ENCODE data around the gene EIF4H.
A peak's percentile ranks its signal among the peaks of the same experiment; 100 is the strongest.

Gene EIF4H

DNA sequence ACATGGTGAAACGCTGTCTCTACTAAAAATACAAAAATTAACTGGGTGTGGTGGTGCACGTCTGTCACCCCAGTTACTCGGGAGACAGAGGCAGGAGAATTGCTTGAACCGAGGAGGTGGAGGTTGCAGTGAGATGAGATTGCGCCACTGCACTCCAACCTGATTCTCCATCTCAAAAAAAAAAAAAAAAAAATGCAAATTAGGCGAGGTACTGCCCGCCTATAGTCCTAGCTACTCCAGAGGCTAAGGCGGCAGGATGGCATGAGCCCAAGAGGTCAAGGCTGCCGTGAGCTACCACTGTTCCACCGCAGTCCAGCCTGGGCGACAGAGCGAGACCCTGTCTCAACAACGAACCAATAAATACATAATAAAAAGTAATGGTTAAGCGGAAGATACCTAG lies 1.1 kb upstream of the EIF4H start:
- DNase-seq (ENCODE audit: insufficient read length, low spot score) (no peak), FAIRE-seq (no peak)
- TF ChIP-seq SPI1 (IDR thresholded peaks at IDR 0.05; ENCODE audit: low read depth, low read length), result no peak
- TF ChIP-seq POLR2AphosphoS5 (IDR thresholded peaks at IDR 0.05; ENCODE audit: low read depth, low read length), result no peak
- no peak for TF ChIP-seq POU2F2 (IDR thresholded peaks at IDR 0.05; ENCODE audit: low read depth, low read length)
- TF ChIP-seq PAX5 (IDR thresholded peaks at IDR 0.05; ENCODE audit: insufficient read depth, low read length, severe bottlenecking), result no peak
- no peak for TF ChIP-seq TAF1 (IDR thresholded peaks at IDR 0.05; ENCODE audit: low read depth, low read length)
- TF ChIP-seq POLR2A (IDR thresholded peaks at IDR 0.05; ENCODE audit: low read depth, low read length), result no peak

DNA sequence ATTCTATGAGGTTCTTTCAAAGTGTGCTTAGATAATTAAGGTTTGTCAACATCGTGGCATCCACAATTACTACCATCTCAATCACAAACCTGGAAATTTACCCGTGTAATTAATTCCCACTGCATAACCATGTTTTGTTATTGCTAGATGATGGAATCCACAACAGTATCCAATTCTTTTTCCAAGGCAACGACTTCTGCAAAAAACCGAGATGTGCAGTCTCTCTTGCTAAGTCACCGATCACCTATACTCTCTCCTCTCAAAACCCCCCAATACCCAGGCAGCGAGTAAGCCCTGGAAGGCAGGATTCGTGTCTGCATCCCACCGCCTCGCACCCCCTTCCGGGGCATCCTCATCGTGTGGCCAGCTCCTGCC lies 678 bp upstream of the EIF4H start:
- no peak for TF ChIP-seq SPI1 (IDR thresholded peaks at IDR 0.05; ENCODE audit: low read depth, low read length)
- no peak for TF ChIP-seq POLR2AphosphoS5 (IDR thresholded peaks at IDR 0.05; ENCODE audit: low read depth, low read length)
- no peak for TF ChIP-seq TAF1 (IDR thresholded peaks at IDR 0.05; ENCODE audit: low read depth, low read length)
- no peak for TF ChIP-seq PAX5 (IDR thresholded peaks at IDR 0.05; ENCODE audit: insufficient read depth, low read length, severe bottlenecking)
- no peak for TF ChIP-seq POU2F2 (IDR thresholded peaks at IDR 0.05; ENCODE audit: low read depth, low read length)
- TF ChIP-seq POLR2A (IDR thresholded peaks at IDR 0.05; ENCODE audit: low read depth, low read length), result no peak
- DNase-seq (ENCODE audit: insufficient read length, low spot score) (no peak), FAIRE-seq (peak; percentile 47)

DNA sequence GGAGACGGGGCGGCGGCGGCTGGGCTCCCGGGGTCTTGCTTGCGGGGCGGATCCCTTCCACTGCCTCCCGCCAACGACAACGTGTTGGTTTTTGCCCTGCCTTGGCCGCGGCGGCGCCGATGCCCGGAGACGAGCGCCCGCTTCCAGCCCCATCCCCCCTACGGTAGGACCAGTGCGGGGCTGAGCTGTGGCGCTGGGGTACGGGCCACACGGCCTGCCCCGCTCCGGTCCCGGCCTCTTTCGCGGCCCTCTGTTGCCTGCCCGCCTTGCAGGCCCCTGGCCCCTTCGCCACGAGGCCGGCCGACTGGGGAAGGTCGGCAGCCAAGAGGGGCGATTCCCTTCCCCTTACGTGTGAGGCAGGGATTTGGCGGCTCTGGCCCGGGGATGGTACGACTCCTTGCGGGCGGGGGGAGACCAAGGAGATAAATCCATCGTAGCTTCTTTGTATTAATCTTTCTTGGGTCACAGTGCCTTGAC lies 488 bp downstream of the EIF4H start:
- DNase-seq (ENCODE audit: insufficient read length, low spot score), result peak; percentile 35
- TF ChIP-seq PAX5 (IDR thresholded peaks at IDR 0.05; ENCODE audit: insufficient read depth, low read length, severe bottlenecking), result no peak
- TF ChIP-seq SPI1 (IDR thresholded peaks at IDR 0.05; ENCODE audit: low read depth, low read length), result no peak
- no peak for FAIRE-seq

DNA sequence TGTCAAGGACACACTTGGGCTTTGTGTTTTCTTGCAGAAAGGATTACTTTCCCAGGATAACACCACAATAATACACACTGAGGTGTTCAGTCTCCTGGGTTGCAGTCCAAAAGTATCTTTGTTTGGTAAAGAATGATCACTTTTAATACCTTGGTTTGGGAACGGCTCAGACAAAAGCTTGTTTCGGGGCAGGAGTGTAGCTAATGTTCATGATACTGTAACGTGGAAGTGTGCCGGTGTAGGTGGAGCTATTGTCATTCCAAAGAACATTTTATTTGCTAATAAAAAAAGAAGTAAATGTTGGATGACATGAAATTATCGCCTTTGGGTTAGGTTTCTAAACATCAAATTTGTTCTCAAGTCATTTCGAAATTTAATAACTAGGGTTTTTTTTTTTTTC lies 1.2 kb downstream of the EIF4H start:
- FAIRE-seq (no peak), DNase-seq (ENCODE audit: insufficient read length, low spot score) (no peak)
- TF ChIP-seq PAX5 (IDR thresholded peaks at IDR 0.05; ENCODE audit: insufficient read depth, low read length, severe bottlenecking) (no peak), POU2F2 (IDR thresholded peaks at IDR 0.05; ENCODE audit: low read depth, low read length) (no peak)

DNA sequence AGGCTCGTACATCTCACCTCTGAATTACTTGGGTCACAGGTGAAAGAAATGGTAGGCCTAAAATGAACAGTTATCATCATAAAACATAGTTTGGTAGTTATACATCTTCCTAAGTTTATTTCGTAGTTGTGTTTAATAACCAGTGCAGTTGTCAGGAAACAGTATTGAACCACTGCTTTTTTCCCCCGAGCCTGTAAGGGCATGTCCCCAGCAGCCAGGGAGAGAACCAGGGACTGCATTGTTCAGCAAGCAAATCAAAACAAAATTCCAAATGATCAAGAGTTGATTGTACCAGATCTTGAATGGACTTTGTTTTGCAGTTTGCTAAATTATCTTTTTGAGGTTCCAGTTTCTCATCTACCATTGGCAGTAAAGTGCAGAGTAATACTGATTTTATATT lies 2.4 kb downstream of the EIF4H start:
- FAIRE-seq (no peak), DNase-seq (ENCODE audit: insufficient read length, low spot score) (no peak)
- TF ChIP-seq PAX5 (IDR thresholded peaks at IDR 0.05; ENCODE audit: insufficient read depth, low read length, severe bottlenecking) (no peak), TAF1 (IDR thresholded peaks at IDR 0.05; ENCODE audit: low read depth, low read length) (no peak), POLR2A (IDR thresholded peaks at IDR 0.05; ENCODE audit: low read depth, low read length) (no peak), SPI1 (IDR thresholded peaks at IDR 0.05; ENCODE audit: low read depth, low read length) (no peak)

DNA sequence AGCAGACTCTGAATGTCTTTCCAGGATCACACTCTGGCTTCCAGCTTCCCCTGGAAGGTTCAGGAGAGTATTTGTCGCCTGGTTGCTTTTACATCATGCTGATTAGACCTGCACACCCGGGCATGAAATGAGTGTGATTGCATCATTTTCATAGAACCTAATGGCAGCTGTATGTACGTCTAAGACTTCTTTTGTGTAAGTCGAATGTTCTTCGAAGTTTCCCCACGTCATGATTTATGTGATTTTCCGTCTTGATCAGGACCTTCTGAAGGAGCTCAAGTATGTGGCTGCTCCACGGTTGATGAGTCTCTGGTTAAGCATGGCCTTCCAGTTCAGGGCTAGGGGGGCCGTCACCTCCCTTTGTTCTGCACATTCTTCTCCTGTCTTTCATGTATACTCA lies 4.5 kb downstream of the EIF4H start:
- FAIRE-seq (no peak), DNase-seq (ENCODE audit: insufficient read length, low spot score) (no peak)
- TF ChIP-seq POLR2AphosphoS5 (IDR thresholded peaks at IDR 0.05; ENCODE audit: low read depth, low read length) (no peak; the same call in 1 of the 2 replicates), PAX5 (IDR thresholded peaks at IDR 0.05; ENCODE audit: insufficient read depth, low read length, severe bottlenecking) (no peak), SPI1 (IDR thresholded peaks at IDR 0.05; ENCODE audit: low read depth, low read length) (no peak), POU2F2 (IDR thresholded peaks at IDR 0.05; ENCODE audit: low read depth, low read length) (no peak), POLR2A (IDR thresholded peaks at IDR 0.05; ENCODE audit: low read depth, low read length) (no peak), TAF1 (IDR thresholded peaks at IDR 0.05; ENCODE audit: low read depth, low read length) (no peak)

DNA sequence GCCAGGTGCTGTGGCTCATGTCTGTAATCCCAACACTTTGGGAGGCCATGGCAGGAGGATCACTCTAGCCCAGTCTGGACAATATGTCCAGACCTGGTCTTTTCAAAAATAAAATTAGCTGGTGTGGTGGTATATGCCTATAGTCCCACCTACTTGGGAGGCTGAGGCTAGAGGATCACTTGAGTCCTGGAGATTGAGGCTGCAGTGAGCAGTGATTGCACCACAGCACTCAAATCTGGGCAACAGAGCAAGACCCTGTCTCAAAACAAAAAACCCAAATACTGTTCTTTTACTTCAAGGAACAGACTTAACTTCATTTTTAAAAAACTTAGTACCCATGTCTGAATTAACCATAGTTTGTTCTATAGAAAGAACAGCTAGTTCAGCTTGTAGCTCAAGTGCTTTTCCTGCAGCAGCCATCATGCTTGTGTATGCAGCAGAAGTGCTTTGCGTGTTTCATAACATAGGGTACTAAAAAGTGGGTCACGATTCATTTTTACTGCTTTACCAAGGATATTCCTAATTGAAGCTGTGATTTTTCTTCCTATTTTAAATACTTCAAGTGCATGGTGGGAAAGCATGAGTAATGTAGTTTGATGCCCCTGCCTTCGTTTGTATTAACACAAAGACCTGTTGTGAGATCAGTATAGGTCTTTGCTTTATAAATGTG lies 5.9 kb downstream of the EIF4H start:
- no peak for FAIRE-seq
- TF ChIP-seq TAF1 (IDR thresholded peaks at IDR 0.05; ENCODE audit: low read depth, low read length) (no peak), POLR2A (IDR thresholded peaks at IDR 0.05; ENCODE audit: low read depth, low read length) (peak; percentile 13; the same call in 1 of the 2 replicates), SPI1 (IDR thresholded peaks at IDR 0.05; ENCODE audit: low read depth, low read length) (no peak)
- no peak for DNase-seq (ENCODE audit: insufficient read length, low spot score)

DNA sequence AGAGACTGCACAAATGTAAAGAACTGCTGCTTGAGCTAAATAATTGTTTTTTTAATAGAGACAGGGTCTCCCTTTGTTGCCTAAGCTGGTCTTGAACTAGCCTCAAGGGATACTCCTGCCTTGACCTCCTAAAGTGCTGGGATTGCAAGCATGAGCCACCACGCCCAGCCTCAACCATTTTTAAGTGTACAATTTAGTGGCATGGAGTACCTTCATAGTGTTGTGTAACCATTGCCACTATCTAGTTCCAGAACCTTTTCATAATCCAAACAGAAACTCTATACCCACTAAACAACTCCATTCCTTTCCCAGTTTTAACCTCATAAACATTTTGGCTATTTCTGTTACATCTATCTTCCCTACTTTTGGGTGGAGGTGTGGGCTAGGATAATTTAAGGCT lies 6.7 kb downstream of the EIF4H start:
- no peak for TF ChIP-seq POU2F2 (IDR thresholded peaks at IDR 0.05; ENCODE audit: low read depth, low read length)
- no peak for TF ChIP-seq PAX5 (IDR thresholded peaks at IDR 0.05; ENCODE audit: insufficient read depth, low read length, severe bottlenecking)
- no peak for TF ChIP-seq POLR2AphosphoS5 (IDR thresholded peaks at IDR 0.05; ENCODE audit: low read depth, low read length)
- no peak for TF ChIP-seq TAF1 (IDR thresholded peaks at IDR 0.05; ENCODE audit: low read depth, low read length)
- TF ChIP-seq SPI1 (IDR thresholded peaks at IDR 0.05; ENCODE audit: low read depth, low read length), result no peak
- TF ChIP-seq POLR2A (IDR thresholded peaks at IDR 0.05; ENCODE audit: low read depth, low read length), result no peak
- FAIRE-seq (no peak), DNase-seq (ENCODE audit: insufficient read length, low spot score) (no peak)

DNA sequence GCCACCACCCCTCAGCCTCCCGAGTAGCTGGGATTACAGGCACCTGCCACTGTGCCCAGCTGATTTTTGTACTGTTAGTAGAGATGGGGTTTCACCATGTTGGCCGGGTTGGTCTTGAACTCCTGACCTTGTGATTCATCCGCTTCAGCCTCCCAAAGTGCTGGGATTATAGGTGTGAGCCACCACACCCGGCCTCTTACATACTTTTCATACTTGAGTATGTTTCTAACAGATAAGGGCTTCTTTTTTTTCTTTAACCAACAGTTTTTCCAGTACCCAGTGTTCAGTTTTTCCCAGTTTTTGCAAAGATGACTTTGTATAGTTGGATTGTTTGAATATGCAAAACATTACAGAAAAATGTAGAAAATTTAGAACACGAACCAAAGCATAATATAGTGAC lies 7.7 kb downstream of the EIF4H start:
- TF ChIP-seq SPI1 (IDR thresholded peaks at IDR 0.05; ENCODE audit: low read depth, low read length), result no peak
- TF ChIP-seq POLR2AphosphoS5 (IDR thresholded peaks at IDR 0.05; ENCODE audit: low read depth, low read length), result no peak
- TF ChIP-seq POLR2A (IDR thresholded peaks at IDR 0.05; ENCODE audit: low read depth, low read length), result no peak
- TF ChIP-seq TAF1 (IDR thresholded peaks at IDR 0.05; ENCODE audit: low read depth, low read length), result no peak
- no peak for TF ChIP-seq PAX5 (IDR thresholded peaks at IDR 0.05; ENCODE audit: insufficient read depth, low read length, severe bottlenecking)
- no peak for TF ChIP-seq POU2F2 (IDR thresholded peaks at IDR 0.05; ENCODE audit: low read depth, low read length)
- FAIRE-seq (no peak), DNase-seq (ENCODE audit: insufficient read length, low spot score) (no peak)

DNA sequence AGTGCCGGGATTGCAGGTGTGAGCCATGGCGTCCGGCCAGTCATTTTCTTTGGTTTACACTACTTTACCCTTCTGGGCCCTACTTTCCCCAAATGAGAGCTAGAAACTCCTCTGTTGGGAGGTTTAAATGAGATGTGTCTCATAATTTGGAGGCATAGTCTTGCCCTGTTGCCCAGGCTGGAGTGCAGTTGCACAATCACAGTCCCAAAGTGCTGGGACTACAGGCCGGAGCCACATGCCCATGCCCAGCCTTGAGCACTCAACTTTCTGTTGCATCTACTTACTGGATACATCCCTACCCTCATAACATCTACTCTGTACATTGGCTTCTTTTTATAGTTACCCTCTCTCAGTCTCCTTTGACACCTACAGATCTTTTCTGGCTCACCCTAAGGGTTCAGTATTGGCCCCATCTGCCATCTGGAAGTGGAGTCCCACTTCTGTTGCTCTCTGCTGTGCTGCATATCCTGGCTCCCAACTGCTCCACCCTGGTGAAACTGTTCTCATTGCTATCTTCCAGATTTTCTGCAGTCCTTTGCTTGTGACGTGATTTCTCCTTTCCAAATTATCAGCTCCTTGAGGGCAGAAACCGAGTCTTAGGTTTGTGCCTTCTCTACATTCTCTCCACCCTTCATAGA lies 8.4 kb downstream of the EIF4H start:
- TF ChIP-seq PAX5 (IDR thresholded peaks at IDR 0.05; ENCODE audit: insufficient read depth, low read length, severe bottlenecking), result no peak
- no peak for DNase-seq (ENCODE audit: insufficient read length, low spot score)
- no peak for FAIRE-seq
